Small intestine (tissue), 7 donors: ENCODE data around the gene BCAR3. TPM values are rescaled to one million over a fixed set of nuclear protein-coding genes. Genes with fewer than 3 reads are reported as not detected.
A peak's percentile ranks its signal among the peaks of the same experiment; 100 is the strongest.

ENCODE experiments used
- DNase-seq, 2 donors: peaks; one replicate each; pipeline versions ENCODE4 v3.0.0 to v3.0.0-alpha.2; 2013
- FAIRE-seq: peaks from 2 replicates; lab custom pipeline; 2012; peaks lifted over from hg19 to GRCh38; lab: Jason Lieb, UNC
- H3K27ac ChIP-seq, 3 donors: one replicate each; pipeline ENCODE4 v1.5.1; 2013; ENCODE audit warnings: low read length in 2 of 3, mild to moderate bottlenecking in 2 of 3, control low read depth in 1 of 3, inconsistent platforms in 1 of 3, low read depth in 1 of 3, moderate library complexity in 1 of 3
- H3K27me3 ChIP-seq, 3 donors: one replicate each; pipeline ENCODE4 v1.6.1; 2013; ENCODE audit warnings: low read length in 3 of 3, inconsistent platforms in 1 of 3; ENCODE audit not compliant: control insufficient read depth in 3 of 3, insufficient read depth in 3 of 3
- H3K36me3 ChIP-seq, 3 donors: one replicate each; pipeline ENCODE4 v1.6.1; 2013; ENCODE audit warnings: low read length in 3 of 3, inconsistent platforms in 1 of 3, low read depth in 1 of 3, mild to moderate bottlenecking in 1 of 3, moderate library complexity in 1 of 3; ENCODE audit not compliant: control insufficient read depth in 3 of 3, insufficient read depth in 2 of 3
- H3K4me1 ChIP-seq, 3 donors: one replicate each; pipeline ENCODE4 v1.6.1; 2013; ENCODE audit warnings: low read length in 2 of 3, inconsistent platforms in 1 of 3, low read depth in 1 of 3, mild to moderate bottlenecking in 1 of 3, moderate library complexity in 1 of 3; ENCODE audit not compliant: control insufficient read depth in 3 of 3, insufficient read depth in 2 of 3
- H3K4me3 ChIP-seq, 3 donors: one replicate each; pipeline ENCODE4 v1.5.1; 2013; ENCODE audit warnings: low read length in 3 of 3, control low read depth in 1 of 3, inconsistent platforms in 1 of 3, low read depth in 1 of 3, mild to moderate bottlenecking in 1 of 3, moderate library complexity in 1 of 3
- H3K9me3 ChIP-seq, 2 donors: one replicate each; pipeline ENCODE4 v1.6.1; 2013; ENCODE audit warnings: low read depth in 1 of 2, low read length in 1 of 2; ENCODE audit not compliant: control insufficient read depth in 2 of 2, insufficient read depth in 1 of 2
- WGBS, 3 donors: extraction: QIAGEN DNeasy Blood & Tissue Kit; methylation state at CpG; one replicate each; pipeline ENCODE4 v1.1.7; 2013; 5-methylcytosine and 5-hydroxymethylcytosine counted together
- polyA plus RNA-seq, 4 donors: library from polyadenylated mRNA; stranded (reverse) in 3 of 4; unstranded in 1 of 4; fragments of 200-250 nt in 3 of 4; fragments of 120-200 nt in 1 of 4; gene quantifications; one replicate each; pipeline versions ENCODE4 v1.2.1 to v1.2.3, GENCODE V29; 2013
- donor health status: healthy with polysubstance abuse.
- donor health status: control.
- donor health status: control.
- donor health status: Bipolar disorder and iron deficiency.
- donor health status: healthy.

BCAR3 gene
- polyA plus RNA-seq, 4 donors: 15.9 to 26.2 (median 20.1) TPM

- Histone ChIP-seq H3K36me3 (peaks cover 8 to 51% (median 20%) of the 10 kb centered on the region in 3 donors), H3K4me3 (no peak overlapping the region), H3K4me1 (peaks cover 0 to 9% (median 0%) of the 10 kb centered on the region in 3 donors), H3K27me3 (no peaks in the 10 kb centered on the region), H3K9me3 (no peaks in the 10 kb centered on the region), H3K27ac (no peak overlapping the region)
- FAIRE-seq (no peak), DNase-seq (no peak)
- WGBS, 3 donors: 92 to 97% (median 96%) methylated on average over 12 of the region's 12 CpGs
These were observed 109.9 kb downstream of the BCAR3 start for GRCh38 chr1:93571623-93572310.

- Histone ChIP-seq H3K36me3 (peaks cover 8 to 46% (median 23%) of the 10 kb centered on the region in 3 donors), H3K9me3 (no peaks in the 10 kb centered on the region), H3K27ac (no peak overlapping the region), H3K4me3 (no peak overlapping the region), H3K27me3 (no peaks in the 10 kb centered on the region), H3K4me1 (peaks cover 0 to 13% (median 0%) of the 10 kb centered on the region in 3 donors)
- DNase-seq (no peak), FAIRE-seq (no peak)
- WGBS, 3 donors: 96 to 100% (median 97%) methylated on average over 2 of the region's 2 CpGs
These were observed 112.1 kb downstream of the BCAR3 start for GRCh38 chr1:93569489-93569888.

GRCh38 chr1:93567255-93567918, 114.2 kb downstream of the BCAR3 start:
- Histone ChIP-seq H3K4me3 (no peak overlapping the region), H3K9me3 (no peaks in the 10 kb centered on the region), H3K4me1 (peaks cover 0 to 13% (median 0%) of the 10 kb centered on the region in 3 donors), H3K36me3 (peaks cover 8 to 43% (median 19%) of the 10 kb centered on the region in 3 donors), H3K27me3 (no peaks in the 10 kb centered on the region), H3K27ac (peak overlapping the region; percentile 0 to 68 (median 62))
- DNase-seq: peak; percentile 88 to 89
- WGBS, 3 donors: 63 to 83% (median 81%) methylated on average over 15 of the region's 15 CpGs
- no peak for FAIRE-seq

- H3K27ac ChIP-seq: no peak overlapping the region
- FAIRE-seq (no peak), DNase-seq (no peak)
- no peak overlapping the region for H3K4me3 ChIP-seq
- H3K9me3 ChIP-seq: no peaks in the 10 kb centered on the region
- peaks cover 6 to 35% (median 20%) of the 10 kb centered on the region in 3 donors for H3K36me3 ChIP-seq
- peaks cover 0 to 13% (median 0%) of the 10 kb centered on the region in 3 donors for H3K4me1 ChIP-seq
- H3K27me3 ChIP-seq: no peaks in the 10 kb centered on the region
- 73 to 90% (median 87%) methylated on average over 10 of the region's 10 CpGs for WGBS, 3 donors
These were observed 115.4 kb downstream of the BCAR3 start for GRCh38 chr1:93566227-93566626.

GRCh38 chr1:93565496-93566206, 116.0 kb downstream of the BCAR3 start:
- FAIRE-seq (no peak), DNase-seq (no peak)
- Histone ChIP-seq H3K9me3 (no peaks in the 10 kb centered on the region), H3K36me3 (peaks cover 6 to 33% (median 19%) of the 10 kb centered on the region in 3 donors), H3K27ac (no peak overlapping the region), H3K4me3 (no peak overlapping the region), H3K4me1 (peaks cover 0 to 13% (median 0%) of the 10 kb centered on the region in 3 donors), H3K27me3 (no peaks in the 10 kb centered on the region)
- 65 to 85% (median 77%) methylated on average over 4 of the region's 4 CpGs for WGBS, 3 donors

GRCh38 chr1:93559695-93560094, 121.9 kb downstream of the BCAR3 start:
- Histone ChIP-seq H3K4me3 (no peak overlapping the region), H3K4me1 (peaks cover 0 to 6% (median 0%) of the 10 kb centered on the region in 3 donors), H3K27me3 (no peaks in the 10 kb centered on the region), H3K9me3 (no peaks in the 10 kb centered on the region), H3K36me3 (peaks cover 2 to 9% (median 4%) of the 10 kb centered on the region in 3 donors), H3K27ac (no peak overlapping the region)
- DNase-seq (no peak), FAIRE-seq (no peak)

GRCh38 chr1:93559045-93559444, 122.6 kb downstream of the BCAR3 start:
- H3K27me3 ChIP-seq: no peaks in the 10 kb centered on the region
- DNase-seq: no peak
- H3K36me3 ChIP-seq: peaks cover 2 to 9% (median 4%) of the 10 kb centered on the region in 3 donors
- no peak overlapping the region for H3K4me3 ChIP-seq
- H3K27ac ChIP-seq: no peak overlapping the region
- no peaks in the 10 kb centered on the region for H3K9me3 ChIP-seq
- FAIRE-seq: no peak
- 77 to 97% (median 84%) methylated on average over 2 of the region's 2 CpGs for WGBS, 3 donors
- peaks cover 0 to 9% (median 0%) of the 10 kb centered on the region in 3 donors for H3K4me1 ChIP-seq

- Histone ChIP-seq H3K27me3 (no peaks in the 10 kb centered on the region), H3K27ac (no peak overlapping the region), H3K4me3 (no peak overlapping the region), H3K4me1 (peaks cover 3 to 18% (median 6%) of the 10 kb centered on the region in 3 donors), H3K9me3 (no peaks in the 10 kb centered on the region), H3K36me3 (peaks cover 2 to 6% (median 4%) of the 10 kb centered on the region in 3 donors)
- WGBS, 3 donors: 39 to 68% (median 41%) methylated on average over 2 of the region's 2 CpGs
- DNase-seq (peak in 1 of 2 donors; percentile 53), FAIRE-seq (no peak)
These were observed 125.3 kb downstream of the BCAR3 start for GRCh38 chr1:93556291-93556690.
